Spleen (tissue), 11 donors: ENCODE data around the gene REXO4. TPM values are rescaled to one million over a fixed set of nuclear protein-coding genes. Genes with fewer than 3 reads are reported as not detected.
A peak's percentile ranks its signal among the peaks of the same experiment; 100 is the strongest.
"Not testable (repeated sequence)": the region's sequence is repeated elsewhere in the genome, so short reads cannot be mapped to it uniquely, and the experiment has no call there.

Experiments
- DNase-seq: peaks from one replicate; pipeline ENCODE4 v3.0.0-alpha.2; 2020
- H3K27ac ChIP-seq, 8 donors: fragments of 200-600 bp; sonication (generic) in 7 of 8; 1 replicate in 4 of 8; 2 replicates in 4 of 8; pipeline versions ENCODE4 v1.5.0 to v1.8.0; 2016 to 2021; ENCODE audit warnings: inconsistent platforms in 4 of 8, mild to moderate bottlenecking in 4 of 8, moderate library complexity in 1 of 8
- H3K27me3 ChIP-seq, 7 donors: fragments of 200-600 bp; sonication (generic) in 6 of 7; replicated peaks in 1 of 7; 1 replicate in 4 of 7; 2 replicates in 3 of 7; pipeline versions ENCODE4 v1.5.0 to v1.8.0; 2016 to 2021; ENCODE audit warnings: inconsistent platforms in 3 of 7, mild to moderate bottlenecking in 1 of 7
- H3K36me3 ChIP-seq, 6 donors: fragments of 200-600 bp; sonication (generic) in 5 of 6; 1 replicate in 4 of 6; 2 replicates in 2 of 6; pipeline versions ENCODE4 v1.5.0 to v1.8.0; 2016 to 2021; ENCODE audit warnings: inconsistent platforms in 2 of 6
- H3K4me1 ChIP-seq, 6 donors: fragments of 200-600 bp; sonication (generic) in 5 of 6; 1 replicate in 3 of 6; 2 replicates in 3 of 6; pipeline versions ENCODE4 v1.5.0 to v1.8.0; 2016 to 2021; ENCODE audit warnings: inconsistent platforms in 3 of 6
- H3K4me3 ChIP-seq, 8 donors: fragments of 200-600 bp; sonication (generic) in 7 of 8; 1 replicate in 4 of 8; 2 replicates in 4 of 8; pipeline versions ENCODE4 v1.5.0 to v1.8.0; 2016 to 2021; ENCODE audit warnings: inconsistent platforms in 4 of 8, mild to moderate bottlenecking in 4 of 8, moderate library complexity in 2 of 8
- H3K9me3 ChIP-seq, 8 donors: fragments of 200-600 bp; sonication (generic) in 7 of 8; 1 replicate in 4 of 8; 2 replicates in 4 of 8; pipeline versions ENCODE4 v1.5.0 to v1.8.0; 2016 to 2021; ENCODE audit warnings: inconsistent platforms in 4 of 8
- POLR2A ChIP-seq, 3 donors: fragments of 450-650 bp; IDR thresholded peaks; one replicate each; pipeline ENCODE4 v1.5.1; 2017; ENCODE audit warnings: antibody characterized with exemption in 3 of 3, mild to moderate bottlenecking in 1 of 3
- POLR2AphosphoS5 ChIP-seq, 3 donors: sonication (generic); formaldehyde crosslinking; IDR thresholded peaks; one replicate each; pipeline ENCODE4 v1.5.1; 2017; ENCODE audit warnings: antibody characterized with exemption in 3 of 3
- WGBS, 5 donors: extraction: QIAGEN DNeasy Blood & Tissue Kit in 3 of 5; methylation state at CpG; one replicate each; pipeline versions ENCODE4 v1.1.5 to v1.1.7; 2013 to 2018; 5-methylcytosine and 5-hydroxymethylcytosine counted together
- intact Hi-C: fragments of 100-400 bp; cut with DNase I; formaldehyde crosslinking; loops from one replicate; pipeline ENCODE4 v1.15.0; 2023; ENCODE audit warnings: low total_unique reads
- polyA plus RNA-seq, 3 donors: library from polyadenylated mRNA; stranded (reverse); fragments of 200-250 nt; gene quantifications; one replicate each; pipeline ENCODE4 v1.2.1, GENCODE V29; 2013
- total RNA-seq, 7 donors: library from RNA; depleted of rRNA in 3 of 7; stranded (reverse); fragments of >200 nt in 3 of 7; fragmentation: NEBNext Ultra II Directional in 4 of 7; extraction: Animal tissue kit (Norgen Biotek cat#: 25700) in 4 of 7; gene quantifications; one replicate each; pipeline versions ENCODE4 v1.1.0 to v1.2.1, GENCODE V29; 2016 to 2021
- TF ChIP-seq, protein P1 (sequence below), 11 experiments: fragments of 200-600 bp in 7 of 11; fragments of 450-650 bp in 4 of 11; sonication (generic) in 4 of 11; IDR thresholded peaks in 8 of 11; conservative IDR thresholded peaks in 3 of 11; 1 replicate in 7 of 11; 2 replicates in 4 of 11; pipeline versions ENCODE4 v1.4.0 to v1.8.0; 2016 to 2021; ENCODE audit warnings: antibody characterized with exemption in 11 of 11, inconsistent platforms in 4 of 11, mild to moderate bottlenecking in 1 of 11
- donor health status: healthy with polysubstance abuse.
- donor health status: DM: no; HTN: no; CAD: no; lungs with moderate emphysema.
- donor health status: DM: no; HTN: no; CAD: no.
- donor health status: Bipolar disorder and iron deficiency.
- donor health status: healthy.
- donor health status: DM: no; HTN: no; CAD: no.
- donor health status: DM: yes; HTN: yes; CAD: no.

The REXO4 gene
- total and polyA plus RNA-seq, 10 donors, result 20.0 to 25.8 (median 22.6) TPM

DNA sequence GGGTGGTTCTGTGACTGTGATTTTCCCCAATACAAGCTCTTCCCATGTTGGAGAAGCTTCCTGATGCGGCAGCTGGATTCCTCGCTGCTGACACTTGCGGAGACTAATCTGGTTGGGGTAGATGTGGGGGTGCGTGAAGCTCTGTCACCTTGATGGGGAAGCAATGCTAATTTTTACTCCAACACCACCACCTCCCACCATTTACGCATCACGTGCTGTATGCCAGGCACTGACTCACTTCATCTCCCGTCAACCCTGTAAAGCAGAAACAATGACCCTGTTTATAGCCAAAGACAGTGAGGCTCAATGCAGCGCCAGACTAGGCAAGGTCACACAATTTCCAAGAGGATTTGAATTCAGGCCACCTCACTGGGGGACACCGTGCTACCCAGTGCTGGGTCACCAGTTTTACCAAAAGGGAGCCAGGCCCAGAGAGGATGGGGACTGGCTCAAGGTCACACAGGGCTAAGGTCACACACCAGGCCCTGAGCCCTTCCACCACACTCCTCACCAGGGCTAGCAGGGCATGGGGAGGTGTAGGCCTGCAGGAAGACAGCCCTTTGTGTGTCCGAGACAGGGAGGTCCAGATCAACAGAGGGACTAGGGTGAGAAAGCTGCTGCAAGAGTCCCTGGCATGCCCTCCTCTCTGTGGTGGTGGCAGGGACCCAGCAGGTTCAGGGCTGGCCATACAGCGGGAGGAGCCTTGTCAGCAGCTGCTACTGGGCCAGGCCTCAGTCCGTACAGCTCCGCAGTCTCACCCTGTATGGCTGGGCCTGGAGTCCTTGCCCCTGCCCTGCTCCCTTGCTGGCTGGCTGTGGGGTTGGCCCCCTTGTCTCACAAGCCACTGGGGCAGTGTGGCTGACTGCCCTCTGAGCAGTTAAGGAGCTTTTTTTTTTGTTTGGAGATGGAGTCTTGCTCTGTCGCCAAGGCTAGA is 38.4 kb downstream of the REXO4 start:
- intact Hi-C loops, result no loop called here
- no peaks in the 10 kb centered on the region for H3K9me3 ChIP-seq
- DNase-seq, result no peak
- 87 to 90% (median 89%) methylated on average over 12 to 14 of the region's 14 CpGs for WGBS, 5 donors
- H3K27me3 ChIP-seq, result no peaks in the 10 kb centered on the region
- TF ChIP-seq, protein P1, sequence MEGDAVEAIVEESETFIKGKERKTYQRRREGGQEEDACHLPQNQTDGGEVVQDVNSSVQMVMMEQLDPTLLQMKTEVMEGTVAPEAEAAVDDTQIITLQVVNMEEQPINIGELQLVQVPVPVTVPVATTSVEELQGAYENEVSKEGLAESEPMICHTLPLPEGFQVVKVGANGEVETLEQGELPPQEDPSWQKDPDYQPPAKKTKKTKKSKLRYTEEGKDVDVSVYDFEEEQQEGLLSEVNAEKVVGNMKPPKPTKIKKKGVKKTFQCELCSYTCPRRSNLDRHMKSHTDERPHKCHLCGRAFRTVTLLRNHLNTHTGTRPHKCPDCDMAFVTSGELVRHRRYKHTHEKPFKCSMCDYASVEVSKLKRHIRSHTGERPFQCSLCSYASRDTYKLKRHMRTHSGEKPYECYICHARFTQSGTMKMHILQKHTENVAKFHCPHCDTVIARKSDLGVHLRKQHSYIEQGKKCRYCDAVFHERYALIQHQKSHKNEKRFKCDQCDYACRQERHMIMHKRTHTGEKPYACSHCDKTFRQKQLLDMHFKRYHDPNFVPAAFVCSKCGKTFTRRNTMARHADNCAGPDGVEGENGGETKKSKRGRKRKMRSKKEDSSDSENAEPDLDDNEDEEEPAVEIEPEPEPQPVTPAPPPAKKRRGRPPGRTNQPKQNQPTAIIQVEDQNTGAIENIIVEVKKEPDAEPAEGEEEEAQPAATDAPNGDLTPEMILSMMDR (IDR thresholded peaks at IDR 0.05 in 8 of 11, conservative IDR thresholded peaks at IDR 0.05 in 3 of 11), result no peak
- TF ChIP-seq POLR2AphosphoS5 (IDR thresholded peaks at IDR 0.05) (no peak), POLR2A (IDR thresholded peaks at IDR 0.05) (no peak)
- no peak overlapping the region for H3K27ac ChIP-seq
- peaks cover 10 to 30% (median 16%) of the 10 kb centered on the region in 6 donors for H3K4me1 ChIP-seq
- H3K4me3 ChIP-seq, result no peak overlapping the region
- no peaks in the 10 kb centered on the region for H3K36me3 ChIP-seq

DNA sequence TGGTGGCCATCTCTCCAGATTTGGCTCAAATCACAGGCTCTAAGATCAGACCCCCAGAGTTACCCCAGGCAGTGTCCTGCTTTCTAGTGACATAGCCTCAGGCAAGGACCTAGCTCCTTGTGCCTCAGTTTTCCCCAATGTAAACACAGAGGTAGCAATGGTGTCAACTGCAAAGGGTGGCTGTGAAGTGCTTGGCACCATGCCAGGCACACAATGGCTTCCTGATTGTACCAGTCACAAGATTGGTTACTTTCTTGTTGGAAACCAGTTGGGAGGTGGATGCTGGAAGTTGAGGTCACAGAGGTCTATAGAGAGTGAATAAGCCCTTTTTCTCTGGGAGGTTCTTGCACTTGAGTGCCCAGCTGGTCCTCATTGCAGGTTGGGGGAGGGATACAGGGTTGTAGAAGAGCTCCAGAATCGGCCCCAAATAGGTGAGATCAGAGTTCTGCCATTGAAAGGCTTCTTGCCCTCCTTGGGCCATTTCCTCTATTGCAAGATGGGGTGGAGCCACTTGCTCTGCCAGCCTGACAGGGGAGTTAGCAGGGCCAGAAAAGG is 39.3 kb downstream of the REXO4 start:
- WGBS, 5 donors, result 30 to 84% (median 52%) methylated on average over 1 of the region's 1 CpG
- no peaks in the 10 kb centered on the region for H3K9me3 ChIP-seq
- no peaks in the 10 kb centered on the region for H3K27me3 ChIP-seq
- intact Hi-C loops, result no loop called here
- TF ChIP-seq, protein P1 (IDR thresholded peaks at IDR 0.05 in 8 of 11, conservative IDR thresholded peaks at IDR 0.05 in 3 of 11), result no peak
- TF ChIP-seq POLR2A (IDR thresholded peaks at IDR 0.05) (no peak), POLR2AphosphoS5 (IDR thresholded peaks at IDR 0.05) (no peak)
- H3K4me1 ChIP-seq, result peaks cover 17 to 39% (median 25%) of the 10 kb centered on the region in 6 donors
- no peak overlapping the region for H3K27ac ChIP-seq
- peaks cover 0 to 2% (median under 1%) of the 10 kb centered on the region in 6 donors for H3K36me3 ChIP-seq
- H3K4me3 ChIP-seq, result no peak overlapping the region
- no peak for DNase-seq

DNA sequence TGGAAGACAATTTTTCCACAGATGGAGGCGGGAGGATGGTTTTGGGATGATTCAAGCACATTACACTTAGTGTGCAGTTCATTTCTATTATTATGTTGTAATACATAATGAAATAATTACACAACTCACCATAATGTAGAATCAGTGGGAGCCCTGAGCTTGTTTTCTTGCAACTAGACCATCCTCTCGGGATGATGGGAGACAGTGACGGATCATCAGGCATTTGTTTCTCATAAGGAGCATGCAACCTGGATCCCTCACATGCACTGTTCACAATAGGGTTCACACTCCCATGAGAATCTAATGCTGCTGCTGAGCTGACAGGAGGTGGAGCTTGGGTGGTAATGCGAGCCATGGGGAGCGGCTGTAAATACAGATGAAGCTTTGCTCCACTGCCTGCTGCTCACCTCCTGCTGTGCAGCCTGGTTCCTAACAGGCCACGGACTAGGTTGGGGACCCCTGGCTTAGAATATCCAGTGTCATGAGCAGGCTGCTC is 40.0 kb downstream of the REXO4 start:
- Histone ChIP-seq H3K27ac (no peak overlapping the region), H3K4me3 (no peak overlapping the region), H3K36me3 (peaks cover 0 to 9% (median 4%) of the 10 kb centered on the region in 6 donors), H3K4me1 (peaks cover 18 to 46% (median 32%) of the 10 kb centered on the region in 6 donors), H3K27me3 (no peaks in the 10 kb centered on the region), H3K9me3 (no peaks in the 10 kb centered on the region)
- TF ChIP-seq POLR2AphosphoS5 (IDR thresholded peaks at IDR 0.05) (no peak), POLR2A (IDR thresholded peaks at IDR 0.05) (no peak)
- TF ChIP-seq, protein P1 (IDR thresholded peaks at IDR 0.05 in 8 of 11, conservative IDR thresholded peaks at IDR 0.05 in 3 of 11), result no peak
- 78 to 86% (median 82%) methylated on average over 6 of the region's 6 CpGs for WGBS, 5 donors
- DNase-seq, result no peak
- intact Hi-C loops, result no loop called here

DNA sequence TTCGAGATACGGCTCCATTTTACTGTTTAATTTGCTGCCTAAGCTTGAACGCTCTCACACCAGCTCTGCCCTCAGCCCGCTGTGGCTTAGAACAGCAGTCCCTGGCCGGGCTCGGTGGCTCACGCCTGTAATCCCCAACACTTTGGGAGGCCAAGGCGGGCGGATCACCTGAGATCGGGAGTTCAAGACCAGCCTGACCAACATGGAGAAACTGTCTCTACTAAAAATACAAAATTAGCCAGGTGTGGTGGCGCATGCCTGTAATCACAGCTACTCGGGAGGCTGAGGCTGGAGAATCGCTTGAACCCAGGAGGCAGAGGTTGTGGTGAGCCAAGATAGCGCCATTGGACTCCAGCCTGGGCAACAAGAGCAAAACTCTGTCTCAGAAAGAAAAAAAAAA is 40.5 kb downstream of the REXO4 start:
- intact Hi-C loops, H3K27ac ChIP-seq, H3K9me3 ChIP-seq, H3K27me3 ChIP-seq, DNase-seq: not testable (repeated sequence)
- peak overlapping the region in 1 of 8 donors; percentile 99 for H3K4me3 ChIP-seq
- H3K4me1 ChIP-seq, result peaks cover 23 to 51% (median 37%) of the 10 kb centered on the region in 6 donors
- WGBS, 5 donors, result 91 to 96% (median 92%) methylated on average over 14 of the region's 14 CpGs
- peaks cover 0 to 14% (median 5%) of the 10 kb centered on the region in 6 donors for H3K36me3 ChIP-seq
